ENCODE results near the gene GPC6. TPM values are rescaled to one million over a fixed set of nuclear protein-coding genes. Genes with fewer than 3 reads are reported as not detected.
A peak's percentile ranks its signal among the peaks of the same experiment; 100 is the strongest.

The GPC6 gene
- total and polyA plus RNA-seq, 2 donors (not counting 1 experiment from before 2014, with no cell fraction given): not detected

DNA sequence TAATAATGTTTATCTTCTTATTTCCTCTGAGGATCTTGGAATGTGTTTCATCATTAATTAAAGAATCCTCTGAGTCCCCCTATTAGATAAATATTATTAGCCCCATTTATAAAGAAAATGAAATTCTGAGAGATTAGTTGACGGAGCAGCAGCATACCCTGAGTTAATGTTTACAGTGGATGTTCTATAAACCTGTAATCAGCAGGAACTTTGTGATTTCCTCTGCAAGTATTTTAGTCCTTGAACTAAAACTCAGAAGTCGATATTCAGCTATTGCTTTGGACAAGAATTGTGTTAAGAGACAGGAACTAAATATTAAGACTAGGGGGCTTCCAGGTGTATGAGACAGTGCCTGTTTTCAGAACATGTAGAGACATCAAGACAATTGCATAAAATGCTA lies 1009.5 kb downstream of the GPC6 start:
- POLR2A ChIA-PET: no interaction called here
- intact Hi-C loops (cut with micrococcal nuclease): no loop called here
- 29% methylated on average over 1 of the region's 2 CpGs for WGBS (ENCODE audit: insufficient coverage)

DNA sequence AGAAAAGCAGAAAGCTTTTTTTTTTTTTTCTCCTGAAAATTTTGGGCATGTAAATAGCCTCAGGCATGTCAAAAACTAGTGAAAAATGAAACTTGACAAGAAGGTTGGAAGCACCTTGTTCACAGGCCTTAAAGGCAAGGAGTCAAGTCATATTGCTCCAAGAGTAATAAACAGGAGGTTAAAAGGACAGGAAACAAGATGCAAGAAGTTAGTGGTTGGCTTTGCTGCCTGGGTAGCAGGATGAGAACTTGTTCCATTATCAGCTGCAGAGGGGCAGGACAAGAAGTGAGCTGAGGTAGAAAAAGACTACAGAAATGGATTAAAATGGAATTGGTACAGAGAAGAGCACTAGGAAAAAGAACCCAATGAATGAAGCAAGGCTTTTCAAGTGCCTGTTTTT lies 1010.3 kb downstream of the GPC6 start:
- intact Hi-C loops (cut with micrococcal nuclease): no loop called here
- Histone ChIP-seq H3K36me3 (replicated peaks in 1 of 2; ENCODE audit: control extremely low read depth in 1 of 2, control insufficient read depth in 1 of 2, extremely low read depth in 1 of 2, insufficient read depth in 2 of 2, low read length in 1 of 2) (no peaks in the 10 kb centered on the region), H3K79me2 (ENCODE audit: control insufficient read depth, insufficient read depth, low read length) (no peaks in the 10 kb centered on the region), H3K4me3 (ENCODE audit: control extremely low read depth in 1 of 5, extremely low read depth in 1 of 5, insufficient read depth in 1 of 5, low read depth in 2 of 5, low read length in 4 of 5) (no peak overlapping the region), H3K9me3 (ENCODE audit: control extremely low read depth in 1 of 3, control insufficient read depth in 2 of 3, insufficient read depth in 1 of 3, low read length in 2 of 3) (no peaks in the 10 kb centered on the region), H4K20me1 (ENCODE audit: control insufficient read depth, insufficient read depth, low read length, poor library complexity, severe bottlenecking) (no peaks in the 10 kb centered on the region), H3K27ac (ENCODE audit: low read length in 2 of 2) (no peak overlapping the region), H3K27me3 (replicated peaks in 1 of 4; ENCODE audit: control extremely low read depth in 1 of 4, control insufficient read depth in 3 of 4, insufficient read depth in 4 of 4, low read length in 3 of 4) (no peaks in the 10 kb centered on the region), H3K4me2 (replicated peaks; ENCODE audit: low read depth, low read length, poor library complexity, severe bottlenecking) (peak overlapping the region; percentile 31), H2AFZ (ENCODE audit: insufficient read depth, low read depth, low read length, poor library complexity, severe bottlenecking) (peak overlapping the region; percentile 29), H3K4me1 (ENCODE audit: control insufficient read depth in 2 of 2, insufficient read depth in 2 of 2, low read length in 2 of 2) (peaks cover 8 to 27% of the 10 kb centered on the region in 2 donors), H3K9ac (ENCODE audit: low read length) (no peak overlapping the region)
- no peaks in the 10 kb centered on the region for H3K27me3 Mint-ChIP-seq
- H3K4me1 Mint-ChIP-seq: peaks cover 31% of the 10 kb centered on the region
- ChIA-PET CTCF (no interaction called here), POLR2A (no interaction called here)
- H3K27ac Mint-ChIP-seq: no peak overlapping the region
- ATAC-seq (ENCODE audit: low read depth) (no peak), DNase-seq (no peak)
- TF ChIP-seq, protein P1, sequence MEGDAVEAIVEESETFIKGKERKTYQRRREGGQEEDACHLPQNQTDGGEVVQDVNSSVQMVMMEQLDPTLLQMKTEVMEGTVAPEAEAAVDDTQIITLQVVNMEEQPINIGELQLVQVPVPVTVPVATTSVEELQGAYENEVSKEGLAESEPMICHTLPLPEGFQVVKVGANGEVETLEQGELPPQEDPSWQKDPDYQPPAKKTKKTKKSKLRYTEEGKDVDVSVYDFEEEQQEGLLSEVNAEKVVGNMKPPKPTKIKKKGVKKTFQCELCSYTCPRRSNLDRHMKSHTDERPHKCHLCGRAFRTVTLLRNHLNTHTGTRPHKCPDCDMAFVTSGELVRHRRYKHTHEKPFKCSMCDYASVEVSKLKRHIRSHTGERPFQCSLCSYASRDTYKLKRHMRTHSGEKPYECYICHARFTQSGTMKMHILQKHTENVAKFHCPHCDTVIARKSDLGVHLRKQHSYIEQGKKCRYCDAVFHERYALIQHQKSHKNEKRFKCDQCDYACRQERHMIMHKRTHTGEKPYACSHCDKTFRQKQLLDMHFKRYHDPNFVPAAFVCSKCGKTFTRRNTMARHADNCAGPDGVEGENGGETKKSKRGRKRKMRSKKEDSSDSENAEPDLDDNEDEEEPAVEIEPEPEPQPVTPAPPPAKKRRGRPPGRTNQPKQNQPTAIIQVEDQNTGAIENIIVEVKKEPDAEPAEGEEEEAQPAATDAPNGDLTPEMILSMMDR (IDR thresholded peaks at IDR 0.05): no peak
- no peak for TF ChIP-seq EZH2 (IDR thresholded peaks at IDR 0.05; ENCODE audit: borderline replicate concordance, insufficient read depth, low read depth, low read length, poor library complexity, severe bottlenecking)
- no peaks in the 10 kb centered on the region for H3K9me3 Mint-ChIP-seq (ENCODE audit: insufficient read depth)
- H3K4me3 Mint-ChIP-seq: no peak overlapping the region

More for the DNA sequence above, 1009.5 kb downstream of the GPC6 start:
- Histone ChIP-seq H3K9ac (ENCODE audit: low read length) (no peak overlapping the region), H2AFZ (ENCODE audit: insufficient read depth, low read depth, low read length, poor library complexity, severe bottlenecking) (peak overlapping the region; percentile 29), H3K27me3 (replicated peaks in 1 of 4; ENCODE audit: control extremely low read depth in 1 of 4, control insufficient read depth in 3 of 4, insufficient read depth in 4 of 4, low read length in 3 of 4) (no peaks in the 10 kb centered on the region), H3K4me1 (ENCODE audit: control insufficient read depth in 2 of 2, insufficient read depth in 2 of 2, low read length in 2 of 2) (peaks cover 8 to 27% of the 10 kb centered on the region in 2 donors), H3K36me3 (replicated peaks in 1 of 2; ENCODE audit: control extremely low read depth in 1 of 2, control insufficient read depth in 1 of 2, extremely low read depth in 1 of 2, insufficient read depth in 2 of 2, low read length in 1 of 2) (no peaks in the 10 kb centered on the region), H3K9me3 (ENCODE audit: control extremely low read depth in 1 of 3, control insufficient read depth in 2 of 3, insufficient read depth in 1 of 3, low read length in 2 of 3) (no peaks in the 10 kb centered on the region), H3K4me2 (replicated peaks; ENCODE audit: low read depth, low read length, poor library complexity, severe bottlenecking) (peak overlapping the region; percentile 31), H3K27ac (ENCODE audit: low read length in 2 of 2) (no peak overlapping the region), H4K20me1 (ENCODE audit: control insufficient read depth, insufficient read depth, low read length, poor library complexity, severe bottlenecking) (no peaks in the 10 kb centered on the region), H3K79me2 (ENCODE audit: control insufficient read depth, insufficient read depth, low read length) (no peaks in the 10 kb centered on the region), H3K4me3 (ENCODE audit: control extremely low read depth in 1 of 5, extremely low read depth in 1 of 5, insufficient read depth in 1 of 5, low read depth in 2 of 5, low read length in 4 of 5) (no peak overlapping the region)
- no peak overlapping the region for H3K4me3 Mint-ChIP-seq
- CTCF ChIA-PET: no interaction called here
- no peak for ATAC-seq (ENCODE audit: low read depth)
- peaks cover 31% of the 10 kb centered on the region for H3K4me1 Mint-ChIP-seq
- TF ChIP-seq EZH2 (IDR thresholded peaks at IDR 0.05; ENCODE audit: borderline replicate concordance, insufficient read depth, low read depth, low read length, poor library complexity, severe bottlenecking): no peak
- TF ChIP-seq, protein P1 (IDR thresholded peaks at IDR 0.05): no peak
- DNase-seq: no peak
- H3K9me3 Mint-ChIP-seq (ENCODE audit: insufficient read depth): no peaks in the 10 kb centered on the region
- H3K27ac Mint-ChIP-seq: no peak overlapping the region
- H3K27me3 Mint-ChIP-seq: no peaks in the 10 kb centered on the region

Measured in B cell (primary cell).